ENCODE results near the gene MCIDAS. TPM values are rescaled to one million over a fixed set of nuclear protein-coding genes. Genes with fewer than 3 reads are reported as not detected.

MCIDAS gene
- total and polyA plus RNA-seq, 2 of the 8 experiments (the other 6 are each of a cell fraction or from before 2014, with no cell fraction given), result 0.15 TPM; not detected in 1

- H3K56ac ChIP-seq (replicated peaks; ENCODE audit: insufficient read length, low read depth, low read length), result no peak overlapping the region
- no peak overlapping the region for H4K5ac ChIP-seq (ENCODE audit: insufficient read length, low read depth, low read length)
- WGBS, 2 experiments (ENCODE audit: extremely low coverage in 1 of 2, insufficient coverage in 1 of 2, insufficient read length in 1 of 2, insufficient replicate concordance in 2 of 2, low coverage in 1 of 2, low lambda C conversion rate in 2 of 2, missing lambda C conversion rate in 1 of 2), result 78% methylated on average over 6 of the region's 6 CpGs; no CpG with 5 or more reads in 1 of the 2 experiments
- H2BK5ac ChIP-seq (ENCODE audit: low read depth, low read length), result no peak overlapping the region
- H2BK20ac ChIP-seq (ENCODE audit: low read length), result no peak overlapping the region
- no peaks in the 10 kb centered on the region for H3K4me1 ChIP-seq (replicated peaks in 1 of 4; ENCODE audit: control insufficient read depth in 3 of 4, insufficient read depth in 4 of 4, low read length in 3 of 4)
- H3K4me3 ChIP-seq (ENCODE audit: extremely low read depth in 1 of 4, insufficient read depth in 2 of 4, low read depth in 3 of 4, low read length in 4 of 4), result no peak overlapping the region
- no peak overlapping the region for H3K14ac ChIP-seq (ENCODE audit: insufficient read length)
- no peak overlapping the region for H4K8ac ChIP-seq (ENCODE audit: extremely low read depth, insufficient read depth, low read length)
- H3K9ac ChIP-seq (replicated peaks in 1 of 4; ENCODE audit: extremely low read depth in 1 of 4, low read depth in 3 of 4, low read length in 3 of 4), result peak overlapping the region in 1 of 4 experiments; percentile 59; a peak in 1 of 7 replicates
- ChIA-PET POLR2A (ENCODE audit: partially characterized antibody) (no interaction called here), CTCF (ENCODE audit: partially characterized antibody) (interaction anchor here (0.8 to 3.5 kb wide), 7 partner anchors 12 to 31 kb away, joined by 3 to 12 read pairs (median 4); no protein-coding TSS in a partner anchor)
- H2BK120ac ChIP-seq (replicated peaks; ENCODE audit: low read depth, low read length), result no peak overlapping the region
- H3K4ac ChIP-seq (replicated peaks; ENCODE audit: insufficient read length, low read depth, low read length), result no peak overlapping the region
- H3K36me3 ChIP-seq (ENCODE audit: control insufficient read depth in 2 of 4, insufficient read depth in 4 of 4, low read length in 3 of 4), result no peaks in the 10 kb centered on the region
- H3K18ac ChIP-seq (ENCODE audit: extremely low read depth, low read length), result no peak overlapping the region
- H3K9me3 ChIP-seq (ENCODE audit: insufficient read depth in 2 of 2, low read depth in 1 of 2, low read length in 1 of 2), result no peaks in the 10 kb centered on the region
- no peaks in the 10 kb centered on the region for H3K23me2 ChIP-seq (ENCODE audit: low read depth, low read length)
- no peak overlapping the region for H4K91ac ChIP-seq (replicated peaks; ENCODE audit: insufficient read length, low read length)
- no peaks in the 10 kb centered on the region for H3K79me1 ChIP-seq (ENCODE audit: low read depth, low read length)
- DNase-seq (ENCODE audit: low read depth in 1 of 2, low spot score in 2 of 2) (no peak), FAIRE-seq (no peak)
- H3K27me3 ChIP-seq (replicated peaks in 1 of 4; ENCODE audit: control insufficient read depth in 3 of 4, extremely low read depth in 1 of 4, insufficient read depth in 3 of 4, low read length in 3 of 4), result peaks cover 0 to 6% (median 3%) of the 10 kb centered on the region in 4 experiments; a peak in 3 of 7 replicates
- H2AFZ ChIP-seq (ENCODE audit: low read length), result no peak overlapping the region
- H2AK5ac ChIP-seq (ENCODE audit: low read depth, low read length), result no peak overlapping the region
- H2BK15ac ChIP-seq (ENCODE audit: low read length), result no peak overlapping the region
- no peaks in the 10 kb centered on the region for H3K79me2 ChIP-seq (ENCODE audit: control insufficient read depth in 1 of 2, insufficient read depth in 2 of 2, low read length in 2 of 2)
- H2BK12ac ChIP-seq (ENCODE audit: low read depth, low read length), result no peak overlapping the region
- no peaks in the 10 kb centered on the region for H4K20me1 ChIP-seq (replicated peaks in 1 of 2; ENCODE audit: control insufficient read depth in 1 of 2, insufficient read depth in 2 of 2, low read length in 2 of 2)
- H3K4me2 ChIP-seq (ENCODE audit: insufficient read depth in 1 of 2, low read depth in 2 of 2, low read length in 2 of 2), result no peak overlapping the region
- no peak overlapping the region for H3K23ac ChIP-seq (ENCODE audit: insufficient read length)
- no peak overlapping the region for H3K27ac ChIP-seq (ENCODE audit: low read depth, low read length)
- TF ChIP-seq JUN (IDR thresholded peaks at IDR 0.05; ENCODE audit: low read depth, low read length) (no peak), KDM4A (IDR thresholded peaks at IDR 0.05; ENCODE audit: low read depth, low read length, severe bottlenecking) (no peak), CREB1 (IDR thresholded peaks at IDR 0.05) (no peak), SRF (IDR thresholded peaks at IDR 0.05; ENCODE audit: low read depth, low read length) (no peak), EP300 (IDR thresholded peaks at IDR 0.05; ENCODE audit: borderline replicate concordance in 1 of 2, low read depth in 2 of 2, low read length in 2 of 2) (no peak), GABPA (IDR thresholded peaks at IDR 0.05; ENCODE audit: borderline replicate concordance, insufficient read depth, low read length) (no peak), SP2 (IDR thresholded peaks at IDR 0.05; ENCODE audit: low read length) (no peak), RAD21 (IDR thresholded peaks at IDR 0.05 in 1 of 2, conservative IDR thresholded peaks at IDR 0.05 in 1 of 2; ENCODE audit: low read depth in 2 of 2, low read length in 2 of 2) (no peak), TAF7 (optimal IDR thresholded peaks at IDR 0.05; ENCODE audit: borderline replicate concordance, low read depth, low read length) (no peak), SIRT6 (IDR thresholded peaks at IDR 0.05; ENCODE audit: low read length) (no peak), CHD1 (IDR thresholded peaks at IDR 0.05; ENCODE audit: low read depth, low read length) (no peak)
Observed at GRCh38 chr5:55188656-55189540, 38.2 kb downstream of the MCIDAS start.

All from H1 (cell line).